DMS 273 (cell line): ENCODE measurements around the gene SDR42E1.

Source experiments
- DNase-seq: peaks from one replicate; lab custom pipeline; 2025; ENCODE audit not compliant: unreplicated experiment; lab: John Stamatoyannopoulos, UW

Gene SDR42E1, protein sequence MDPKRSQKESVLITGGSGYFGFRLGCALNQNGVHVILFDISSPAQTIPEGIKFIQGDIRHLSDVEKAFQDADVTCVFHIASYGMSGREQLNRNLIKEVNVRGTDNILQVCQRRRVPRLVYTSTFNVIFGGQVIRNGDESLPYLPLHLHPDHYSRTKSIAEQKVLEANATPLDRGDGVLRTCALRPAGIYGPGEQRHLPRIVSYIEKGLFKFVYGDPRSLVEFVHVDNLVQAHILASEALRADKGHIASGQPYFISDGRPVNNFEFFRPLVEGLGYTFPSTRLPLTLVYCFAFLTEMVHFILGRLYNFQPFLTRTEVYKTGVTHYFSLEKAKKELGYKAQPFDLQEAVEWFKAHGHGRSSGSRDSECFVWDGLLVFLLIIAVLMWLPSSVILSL

DNA sequence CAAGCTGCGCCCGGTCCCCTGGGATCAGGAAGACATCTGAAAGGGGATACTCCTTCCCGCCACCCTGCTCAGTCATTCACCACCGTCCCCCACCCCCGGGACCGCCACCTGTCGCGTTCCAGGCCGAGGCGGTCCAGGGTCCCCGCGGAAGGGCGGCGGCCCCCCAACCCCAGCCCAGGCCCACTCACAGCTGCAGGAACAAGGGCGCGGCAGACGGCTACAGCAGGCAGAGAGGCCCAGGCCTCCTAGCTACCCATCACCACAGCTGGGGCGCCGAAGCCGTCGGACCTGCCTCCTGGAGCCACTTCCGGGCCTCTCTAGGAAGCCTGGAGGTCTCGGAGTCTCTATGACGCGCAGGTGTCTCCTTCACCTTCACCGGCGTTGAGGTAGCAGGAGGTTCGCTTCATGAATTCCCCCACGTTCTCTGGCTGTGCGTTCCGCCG lies at the start of gene SDR42E1:
TSS of gene SDR42E1 (minus strand) at position 272 of the 443 bp plus-strand sequence. CDS start 10,612 bp downstream, outside the sequence.
- peak; percentile 54 for DNase-seq

DNA sequence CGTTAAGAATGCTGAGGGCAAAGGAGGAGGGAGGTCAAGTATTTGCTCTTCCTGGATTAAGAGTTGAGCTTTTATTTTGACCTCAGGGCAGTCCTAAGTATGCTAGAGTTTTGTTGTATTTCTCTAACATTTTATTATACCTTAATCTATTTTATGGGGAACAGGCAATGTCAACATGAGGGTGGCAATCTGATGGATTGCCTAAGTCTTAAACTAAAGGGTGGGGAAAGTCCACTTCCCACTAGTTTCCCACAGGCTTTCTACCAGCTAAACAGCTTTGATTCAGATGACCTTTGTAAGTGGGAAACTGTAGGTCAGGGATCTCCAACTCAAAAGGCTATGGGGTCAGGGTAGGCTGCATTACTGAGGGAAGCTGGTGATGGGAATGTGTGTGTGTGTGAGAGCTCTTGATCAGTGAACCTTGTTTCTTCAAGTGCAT lies 48.7 kb upstream of the SDR42E1 start:
- DNase-seq, result no peak

DNA sequence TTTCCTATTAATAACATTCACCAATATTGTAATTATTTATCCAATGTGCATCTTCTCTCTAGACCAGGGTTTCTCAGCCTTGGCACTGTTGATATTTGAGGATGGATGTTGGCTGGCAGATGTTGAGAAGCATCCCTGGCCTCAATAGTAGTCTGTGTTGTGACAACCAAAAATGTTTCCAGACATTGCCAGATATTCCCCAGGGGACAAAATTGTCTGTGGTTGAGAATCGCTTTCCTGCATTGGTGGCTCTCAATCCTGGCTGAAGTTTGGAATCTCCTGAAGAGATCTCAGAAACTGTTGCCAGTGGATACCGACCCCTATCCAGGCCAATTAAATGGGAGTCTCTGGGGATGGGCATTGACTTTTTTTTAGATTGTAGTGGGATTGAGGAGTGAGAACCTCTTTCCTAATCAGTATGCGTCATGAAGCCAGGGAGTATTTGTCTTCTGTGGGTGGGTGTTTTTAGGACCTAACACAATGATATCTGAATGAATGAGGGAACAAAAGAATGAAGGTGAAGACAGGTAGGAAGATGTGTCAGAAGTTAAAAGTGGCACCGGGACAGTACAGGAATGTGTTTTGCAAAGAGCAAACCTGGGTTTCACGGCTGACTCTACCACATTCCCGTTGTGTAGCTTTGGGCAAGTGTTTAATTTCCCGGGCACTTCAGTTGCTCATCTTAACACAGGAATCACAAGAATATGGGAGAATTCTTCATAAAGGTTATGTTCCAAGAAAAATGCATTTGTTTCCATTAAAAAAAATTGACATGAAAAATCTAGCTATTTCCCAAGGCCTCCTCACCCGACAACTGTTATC lies 48.1 kb upstream of the SDR42E1 start:
- DNase-seq, result no peak

DNA sequence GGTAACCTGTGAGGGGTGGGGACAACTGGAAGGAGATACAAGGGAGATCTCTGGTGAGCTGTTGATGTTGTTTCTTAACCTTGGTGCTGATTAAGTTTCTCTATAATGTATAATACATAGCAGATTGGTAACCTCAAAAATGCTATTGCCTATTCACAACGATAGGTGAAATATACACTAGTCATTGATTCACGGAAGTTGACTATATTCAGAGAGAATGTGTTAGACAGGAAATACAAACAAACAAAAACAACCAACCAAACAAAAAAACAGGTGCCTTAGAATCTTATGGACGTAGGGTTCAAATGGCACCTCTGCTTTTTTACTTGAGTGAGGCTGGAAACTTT lies 45.3 kb upstream of the SDR42E1 start:
- no peak for DNase-seq

DNA sequence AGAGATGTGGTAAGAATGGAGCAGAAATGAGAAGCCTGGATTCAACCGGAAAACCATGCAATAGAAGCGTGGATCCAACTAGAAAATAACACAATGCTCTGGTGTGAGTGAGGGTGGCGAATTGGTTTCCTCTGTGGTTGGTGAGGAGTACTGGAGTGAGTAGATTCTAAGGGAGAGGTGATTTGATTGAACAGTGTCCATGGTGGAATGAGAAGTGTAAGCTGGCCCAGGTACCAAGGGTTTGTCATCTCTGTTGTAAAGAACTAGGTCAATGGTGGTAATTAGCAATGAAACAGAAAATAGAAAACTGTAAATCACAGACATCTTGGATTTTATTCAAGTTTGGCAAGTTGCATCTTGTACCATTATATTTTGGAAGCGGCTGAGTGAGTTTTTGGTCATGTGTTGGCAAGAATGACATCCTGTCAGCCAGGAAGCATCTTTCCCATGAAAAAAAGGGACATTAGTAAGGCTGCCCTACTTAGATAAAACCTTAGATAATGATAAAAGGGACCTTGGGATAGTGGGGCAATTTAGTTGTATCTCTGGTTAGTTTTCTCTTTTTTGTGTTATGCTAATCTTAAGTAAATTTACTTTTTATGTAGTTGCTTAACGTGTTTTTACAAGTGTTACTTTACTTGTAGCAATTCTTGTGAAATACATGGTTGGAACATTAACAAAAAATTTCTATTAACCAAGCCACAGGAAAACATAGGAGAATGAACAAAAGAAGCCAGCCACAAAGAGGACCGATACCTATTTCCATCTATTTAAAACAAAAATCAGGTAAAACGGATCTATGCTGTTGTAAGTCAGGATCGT lies 44.7 kb upstream of the SDR42E1 start:
- DNase-seq, result no peak

DNA sequence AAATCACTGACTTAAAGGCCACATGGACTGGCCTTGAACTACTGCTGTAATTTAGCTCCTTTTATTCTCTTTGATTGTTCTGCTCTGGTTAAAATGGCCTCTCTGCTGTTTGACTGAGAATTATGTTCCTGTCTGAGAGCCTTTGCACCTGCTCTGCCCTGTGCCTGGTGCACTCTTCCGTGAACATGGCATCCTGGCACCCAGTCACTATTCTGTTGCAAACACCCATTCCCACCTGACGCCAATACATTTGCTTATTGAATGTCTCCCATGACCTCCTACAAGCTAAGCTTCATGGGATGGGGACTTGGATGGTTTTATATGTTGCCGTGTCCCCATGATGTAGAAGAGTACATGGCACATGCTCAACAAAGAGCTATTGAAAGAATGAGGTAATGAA lies 43.8 kb upstream of the SDR42E1 start:
- no peak for DNase-seq

DNA sequence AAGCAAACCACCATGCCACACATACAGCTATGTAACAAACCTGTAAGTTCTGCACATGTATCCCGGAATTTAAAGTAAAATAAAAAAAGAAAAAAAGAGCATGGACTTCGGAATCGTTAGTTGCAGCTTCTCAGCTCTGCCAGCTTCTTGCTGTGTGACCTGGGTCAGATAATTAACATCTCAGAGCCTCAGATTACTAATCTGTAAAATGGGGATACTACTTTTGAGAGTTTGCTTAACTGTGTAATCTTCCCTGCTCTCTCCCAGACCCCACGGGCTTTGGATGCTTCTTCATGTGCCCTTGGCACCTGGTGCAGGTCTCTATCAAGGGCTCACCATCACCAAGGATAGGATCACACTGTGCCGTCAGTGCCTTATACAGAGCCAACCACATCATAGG lies 40.4 kb upstream of the SDR42E1 start:
- DNase-seq, result no peak

DNA sequence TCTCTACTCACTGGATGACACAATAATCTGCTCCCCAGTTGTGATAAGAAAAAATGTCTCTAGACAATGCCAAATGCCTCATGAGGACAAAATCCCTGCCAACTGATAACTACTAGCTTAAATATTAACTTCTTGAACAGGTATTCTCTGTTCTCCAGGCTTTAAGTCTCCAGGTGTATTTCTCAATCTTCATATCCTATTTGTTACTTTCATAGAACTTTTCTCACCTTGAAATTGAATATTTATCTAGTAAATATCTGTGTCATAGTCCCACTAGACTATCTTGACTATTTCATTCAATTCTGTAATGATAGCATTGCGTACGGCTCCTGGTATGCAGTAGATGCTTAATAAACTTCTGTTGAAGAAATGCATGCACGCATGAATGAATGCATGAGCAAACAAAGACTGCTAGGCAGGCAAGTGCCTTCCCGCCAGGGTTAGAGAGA lies 39.7 kb upstream of the SDR42E1 start:
- DNase-seq, result no peak

DNA sequence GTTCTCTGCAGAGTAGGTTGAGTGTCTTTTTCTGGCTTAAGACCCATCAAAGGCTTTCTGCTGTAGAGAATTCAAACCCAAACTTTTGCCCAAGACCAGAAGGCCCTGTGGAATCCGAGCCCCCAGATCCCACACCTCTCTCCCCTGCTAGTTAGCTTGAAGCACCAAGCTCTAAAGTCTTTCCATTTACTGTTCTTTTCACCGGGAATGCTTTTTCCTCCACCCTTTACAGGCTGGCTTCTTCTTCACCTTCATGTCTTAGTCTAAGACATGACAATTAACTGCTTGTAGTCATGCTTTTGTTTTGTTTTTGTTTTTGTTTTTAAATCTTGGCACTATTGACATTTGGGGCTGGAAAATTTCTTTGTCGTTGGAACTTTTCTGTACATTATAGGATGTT lies 39.2 kb upstream of the SDR42E1 start:
- no peak for DNase-seq

DNA sequence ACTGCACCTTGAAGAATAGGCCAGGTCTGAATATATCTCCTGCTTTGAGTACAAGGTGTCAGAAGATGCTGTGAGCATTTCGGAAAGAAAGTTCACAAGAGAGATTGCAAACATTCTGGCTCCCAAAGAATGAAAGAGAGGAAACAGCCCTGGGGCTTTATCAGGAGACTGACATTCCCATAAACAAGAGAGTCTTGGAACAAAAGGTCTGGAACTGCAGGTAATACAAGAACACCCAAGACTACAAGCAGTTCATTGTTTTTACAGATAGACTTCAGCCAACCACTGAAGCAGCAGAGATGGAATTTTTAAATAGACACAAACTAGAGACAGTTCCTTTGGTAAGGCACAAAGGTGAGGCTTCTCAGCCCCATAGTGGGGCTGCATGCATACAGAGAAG lies 38.2 kb upstream of the SDR42E1 start:
- no peak for DNase-seq

DNA sequence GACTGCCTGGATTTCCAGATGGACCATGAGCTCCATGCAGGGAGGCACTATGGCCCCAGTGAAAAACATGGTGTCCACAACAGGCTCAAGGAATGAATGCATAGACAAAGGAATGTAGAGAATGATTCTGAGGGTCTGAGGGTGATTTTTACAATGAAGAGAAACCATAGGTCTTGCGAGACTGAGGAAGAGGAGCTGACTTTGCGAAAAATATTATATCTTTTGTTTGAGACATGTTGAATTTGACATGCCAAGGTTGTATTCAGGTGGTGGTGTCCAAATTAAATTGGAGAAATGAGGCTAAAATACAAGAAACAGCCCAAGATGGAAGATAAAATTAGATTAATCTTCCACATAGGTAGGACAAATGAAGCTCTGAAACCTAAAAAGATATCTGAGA lies 36.5 kb upstream of the SDR42E1 start:
- no peak for DNase-seq

DNA sequence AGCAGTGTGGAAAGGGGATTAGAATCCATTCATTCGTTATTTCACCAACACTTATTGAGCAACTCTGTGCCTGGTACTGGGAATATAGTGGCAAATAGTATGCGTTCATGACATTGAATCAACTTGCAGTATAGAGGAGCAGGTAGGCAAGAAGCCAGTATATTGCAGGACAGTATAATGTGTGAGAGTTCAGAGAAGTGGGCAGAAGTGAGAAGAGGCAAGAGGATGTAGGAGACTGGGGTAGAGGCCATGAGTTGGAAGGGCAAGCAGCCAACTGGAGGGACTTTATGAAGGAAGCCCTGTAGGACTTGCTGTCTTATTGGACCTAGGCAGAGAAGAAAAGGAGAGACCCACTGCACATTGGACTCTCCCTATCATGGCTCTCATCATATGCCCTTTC lies 36.1 kb upstream of the SDR42E1 start:
- no peak for DNase-seq

DNA sequence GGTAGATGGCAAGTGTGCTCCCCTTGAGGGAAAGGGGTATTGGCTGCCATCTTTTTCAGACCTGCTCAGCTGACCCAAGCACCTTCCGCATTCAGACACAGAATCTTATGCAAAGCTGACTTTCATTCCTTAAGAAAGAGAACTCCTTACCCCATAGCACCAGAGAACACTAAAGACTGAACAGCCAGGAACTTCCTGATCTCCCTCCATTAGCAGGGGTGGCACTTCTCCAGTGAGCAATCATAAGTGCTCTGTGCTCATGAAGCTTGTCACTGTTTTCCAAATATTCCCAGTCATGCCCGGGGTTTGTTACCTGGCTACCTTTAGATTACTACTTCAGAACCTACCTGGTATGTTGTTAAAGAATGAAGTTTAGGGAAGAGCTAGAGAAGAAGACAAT lies 35.7 kb upstream of the SDR42E1 start:
- no peak for DNase-seq

DNA sequence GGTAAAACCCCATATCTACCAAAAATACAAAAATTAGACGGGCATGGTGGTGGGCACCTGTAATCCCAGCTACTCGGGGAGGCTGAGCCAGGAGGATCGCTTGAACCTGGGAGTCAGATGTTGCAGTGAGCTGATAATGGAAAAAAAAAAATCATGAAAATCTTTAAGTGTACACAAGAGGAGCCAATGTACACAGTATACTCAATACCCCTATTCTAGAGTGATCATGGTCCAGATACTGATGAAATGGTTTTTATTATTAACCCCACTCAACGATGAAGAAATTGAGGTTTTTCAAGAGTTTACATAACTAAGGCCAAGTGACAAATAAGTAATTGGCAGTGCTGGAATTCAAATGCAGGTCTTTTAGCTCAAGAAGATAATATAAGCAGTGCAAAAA lies 35.3 kb upstream of the SDR42E1 start:
- DNase-seq, result no peak

DNA sequence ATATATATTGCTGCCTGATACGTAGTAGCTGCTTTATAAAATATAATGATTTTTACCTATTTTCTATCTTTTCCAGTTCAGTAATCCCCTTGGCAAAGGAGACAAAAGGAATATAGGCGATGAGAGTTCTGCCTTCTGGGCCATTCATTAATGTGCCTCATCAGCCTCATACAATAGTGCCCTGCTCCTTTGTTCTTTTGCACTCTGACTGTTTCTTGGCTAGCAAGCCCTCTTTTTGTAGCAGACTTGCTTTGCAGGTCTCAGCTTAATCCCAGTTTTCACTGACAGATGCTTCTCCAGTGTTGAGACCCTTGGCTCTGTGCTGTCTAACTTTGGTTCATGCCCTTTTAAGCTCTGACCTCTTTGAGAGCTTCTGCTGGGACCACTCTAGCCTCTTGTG lies 34.2 kb upstream of the SDR42E1 start:
- no peak for DNase-seq

DNA sequence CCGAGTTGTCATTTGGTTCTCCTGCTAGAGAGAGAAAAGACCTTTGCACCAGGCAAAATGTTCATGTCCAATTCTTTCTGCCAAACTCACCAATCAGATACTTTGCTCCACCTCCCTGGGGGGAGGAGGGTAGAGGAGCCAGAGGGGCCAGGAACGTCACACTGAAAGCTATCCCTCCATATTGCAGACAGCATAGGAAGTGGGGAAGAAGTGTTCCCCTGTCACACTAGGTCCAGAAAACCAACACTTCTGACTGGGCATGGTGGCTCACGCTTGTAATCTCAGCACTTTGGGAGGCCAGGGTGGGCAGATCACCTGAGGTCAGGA lies 33.3 kb upstream of the SDR42E1 start:
- DNase-seq, result peak; percentile 40

DNA sequence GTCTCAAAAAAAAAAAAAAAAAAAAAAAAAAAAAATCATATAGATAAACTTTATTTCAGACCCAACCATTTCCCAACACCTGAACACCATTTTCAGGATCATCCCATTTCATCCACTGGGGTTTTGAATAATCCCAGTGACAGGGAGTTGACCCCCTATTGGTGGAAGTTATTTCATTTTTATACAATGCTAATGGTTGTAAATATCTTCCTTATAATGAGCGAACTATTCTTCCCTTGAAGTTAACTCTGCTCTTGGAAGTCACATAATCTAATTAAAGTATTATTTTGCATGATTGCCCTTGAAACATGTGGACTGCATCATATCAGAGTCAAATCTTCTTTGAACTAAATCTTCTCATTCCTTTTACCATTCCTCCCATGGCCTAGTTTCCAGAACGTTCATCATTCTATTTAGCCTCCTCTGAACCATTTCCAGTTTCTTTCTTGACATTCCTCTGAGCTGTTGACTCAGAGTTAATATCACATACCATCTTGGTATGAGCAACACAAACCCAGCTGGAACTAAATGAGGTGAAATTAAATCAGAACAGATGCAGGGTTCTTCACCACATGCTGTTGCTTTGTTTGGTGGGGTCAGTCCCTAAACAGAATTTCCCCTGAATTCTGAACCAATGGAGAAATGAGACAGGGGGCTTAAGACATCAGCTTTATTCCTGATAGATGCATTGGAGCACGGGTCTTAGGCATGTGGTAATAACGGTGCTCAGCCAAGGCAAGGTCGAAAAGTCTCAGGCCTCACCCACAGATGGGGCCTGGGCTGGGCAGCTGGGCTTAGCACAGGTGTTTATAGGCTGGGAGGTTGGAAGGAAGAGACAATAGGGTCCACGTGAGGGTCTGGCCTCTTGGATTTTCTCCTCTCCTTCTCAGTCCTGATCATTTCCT lies 32.7 kb upstream of the SDR42E1 start:
- peak; percentile 35 for DNase-seq

DNA sequence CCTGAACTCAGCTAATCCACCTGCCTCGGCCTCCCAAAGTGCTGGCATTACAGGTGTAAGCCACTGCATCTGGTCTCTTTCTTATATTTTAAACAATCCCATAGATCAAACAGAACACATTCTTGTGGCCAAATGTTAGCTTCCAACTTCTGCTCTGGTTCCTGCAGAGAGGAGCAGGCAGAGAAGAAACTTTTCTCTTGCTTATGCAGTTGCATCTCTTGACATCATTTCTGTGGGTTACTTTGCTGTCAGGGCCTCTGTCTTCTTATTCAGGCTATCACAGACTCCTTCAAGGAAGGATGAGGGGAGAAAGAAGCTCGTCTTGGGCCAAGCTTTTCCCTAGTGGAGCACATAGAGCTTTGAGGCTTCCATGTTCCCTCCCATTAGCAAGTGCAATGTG lies 31.6 kb upstream of the SDR42E1 start:
- no peak for DNase-seq

DNA sequence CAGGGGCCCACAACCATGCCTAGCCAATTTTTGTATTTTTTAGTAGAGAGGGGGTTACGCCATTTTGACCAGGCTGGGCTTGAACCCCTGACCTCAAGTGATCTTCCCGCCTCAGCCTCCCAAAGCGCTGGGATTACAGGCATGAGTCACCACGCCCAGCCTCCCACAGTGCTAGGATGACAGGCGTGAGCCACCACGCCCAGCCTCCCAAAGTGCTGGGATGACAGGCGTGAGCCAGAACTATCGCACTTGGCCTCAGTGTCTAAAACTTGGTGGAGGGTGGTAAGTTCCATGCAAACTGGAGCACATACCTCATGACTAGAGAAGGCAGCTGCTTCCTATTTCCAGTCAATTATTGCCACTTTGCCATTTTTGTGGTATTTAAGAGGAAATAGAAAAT lies 30.9 kb upstream of the SDR42E1 start:
- DNase-seq, result no peak

DNA sequence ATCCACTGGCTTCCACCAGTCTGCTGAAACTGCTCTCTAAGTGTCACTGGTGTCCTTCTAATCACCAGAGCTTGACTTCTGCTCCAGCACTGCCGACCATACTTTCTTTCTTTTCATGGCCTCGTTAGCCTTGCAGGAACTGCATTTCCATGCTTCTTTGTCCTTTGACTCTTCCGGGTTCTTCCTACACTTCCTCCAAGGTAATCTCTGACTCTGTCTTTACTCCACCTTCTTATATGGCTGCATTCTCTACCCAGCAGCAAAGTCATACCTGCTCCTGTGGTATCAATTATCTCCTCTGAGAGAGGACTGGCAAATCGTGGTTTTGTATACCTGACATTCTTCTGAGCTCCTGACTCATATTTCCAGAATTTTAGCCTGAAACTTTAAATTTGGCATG lies 30.3 kb upstream of the SDR42E1 start:
- no peak for DNase-seq

DNA sequence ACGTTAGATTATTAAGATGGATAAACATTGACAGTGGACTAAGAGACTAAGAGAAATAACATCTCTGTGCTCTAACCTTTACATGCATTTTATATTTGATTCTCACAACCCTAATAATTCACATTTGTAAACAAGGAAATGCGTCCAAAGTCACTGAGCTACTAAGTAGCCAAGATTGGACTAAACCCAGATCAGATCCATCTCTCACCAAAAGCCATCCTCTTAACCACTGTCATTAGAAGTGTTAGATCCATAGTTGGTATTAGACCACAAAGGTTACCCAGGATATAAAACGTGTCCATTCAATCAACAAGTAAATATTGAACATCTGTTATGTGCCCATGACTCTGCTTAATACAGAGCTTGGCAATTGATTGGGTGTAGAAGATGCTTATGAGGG lies 29.0 kb upstream of the SDR42E1 start:
- no peak for DNase-seq
